GM19351 (cell line): ENCODE data around the gene FAM234B.
"Not testable (repeated sequence)": the region's sequence is repeated elsewhere in the genome, so short reads cannot be mapped to it uniquely, and the experiment has no call there.

Experiments
- ATAC-seq: cut with Tn5 transposase; IDR thresholded peaks from one replicate; pipeline ENCODE4 v1.9.1; 2021; ENCODE audit warnings: mild to moderate bottlenecking, moderate library complexity; ENCODE audit not compliant: unreplicated experiment

FAM234B gene

DNA sequence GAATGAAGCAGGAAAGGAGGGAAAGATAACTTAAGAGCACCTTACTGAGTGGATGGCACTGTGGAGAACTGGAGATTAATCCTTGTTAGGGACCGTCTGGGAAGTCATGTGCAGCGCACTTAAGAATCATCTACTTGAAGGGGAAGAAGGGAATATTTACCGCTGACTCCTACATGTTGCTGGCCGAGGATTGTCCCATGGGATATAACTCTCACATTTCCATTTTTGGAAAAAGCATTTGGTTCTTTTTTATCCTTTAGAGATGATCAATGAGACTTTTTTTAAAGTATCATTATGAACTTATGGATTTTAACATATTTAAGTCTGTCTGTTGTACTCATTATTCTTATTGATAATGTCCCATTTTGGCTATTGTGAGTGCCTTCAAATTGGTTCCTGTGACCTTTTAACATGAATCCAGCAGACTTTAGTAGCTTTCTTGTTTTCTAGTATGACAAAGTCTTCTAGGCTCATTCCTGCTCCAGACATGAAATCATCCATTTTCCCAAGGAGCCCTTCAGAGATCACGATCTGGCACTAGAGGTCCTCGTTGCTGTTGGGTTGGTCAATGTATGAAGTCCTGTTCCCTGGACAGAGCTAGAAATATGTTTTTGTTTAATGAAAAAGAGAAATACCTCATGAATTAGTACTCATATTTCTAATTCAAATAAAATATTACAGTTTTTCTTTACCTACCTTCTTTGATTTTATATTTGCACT, 20.2 kb upstream of the FAM234B start:
- no peak for ATAC-seq

DNA sequence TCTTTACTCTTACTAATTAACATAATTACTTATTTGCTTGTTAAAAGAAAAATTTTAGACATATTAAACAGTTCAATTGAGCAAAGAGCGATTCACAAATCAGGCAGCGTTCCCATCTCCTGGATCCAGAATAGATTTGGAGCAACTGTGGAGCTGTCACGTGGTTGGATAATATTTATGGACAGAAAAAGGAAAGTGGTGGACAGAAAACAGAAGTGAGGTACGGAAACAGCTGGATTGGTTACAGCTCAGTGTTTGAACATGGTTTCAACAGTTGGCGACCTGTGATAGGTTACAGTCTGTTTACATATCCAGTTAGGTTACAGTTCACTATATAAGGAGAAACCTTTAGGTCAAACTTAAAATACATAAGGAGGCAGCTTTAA, 19.7 kb upstream of the FAM234B start:
- ATAC-seq, result no peak

DNA sequence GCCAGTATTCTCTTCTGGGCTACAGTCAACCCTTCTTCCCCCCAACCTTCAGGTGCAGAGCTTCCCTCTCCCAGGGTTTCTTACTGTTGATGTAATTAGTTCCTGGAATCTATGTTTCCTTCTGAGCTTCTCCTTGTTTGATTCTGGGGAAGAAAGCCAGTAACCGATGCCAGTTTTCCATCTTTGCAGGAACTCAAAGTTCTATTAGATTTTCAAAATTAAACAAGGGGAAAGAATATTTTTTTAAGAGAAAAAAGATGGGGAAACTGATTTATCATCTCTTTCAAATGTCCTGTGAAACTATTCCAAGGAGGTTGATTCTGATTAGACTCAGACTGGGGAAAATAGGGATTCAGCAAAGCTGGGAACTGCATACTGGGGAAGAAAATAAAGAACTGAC, 17.9 kb upstream of the FAM234B start:
- no peak for ATAC-seq

DNA sequence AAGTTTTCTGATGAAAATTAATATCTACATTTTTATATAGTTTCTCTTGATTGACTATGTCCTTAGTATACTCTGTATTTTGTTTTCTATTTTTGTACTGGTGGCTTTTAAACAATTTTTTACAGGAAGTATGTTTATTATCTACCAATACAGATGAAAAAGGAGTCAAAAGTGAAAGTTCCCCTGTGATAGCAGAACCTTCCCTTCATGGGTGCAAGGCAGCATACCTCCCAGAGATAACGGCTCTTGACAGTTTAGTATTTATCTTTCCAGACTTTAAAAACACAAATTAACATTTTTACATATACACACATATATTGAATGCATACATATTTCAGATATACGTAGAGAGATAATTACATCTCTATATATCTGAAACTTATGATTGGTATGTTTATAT, 17.1 kb upstream of the FAM234B start:
- no peak for ATAC-seq

DNA sequence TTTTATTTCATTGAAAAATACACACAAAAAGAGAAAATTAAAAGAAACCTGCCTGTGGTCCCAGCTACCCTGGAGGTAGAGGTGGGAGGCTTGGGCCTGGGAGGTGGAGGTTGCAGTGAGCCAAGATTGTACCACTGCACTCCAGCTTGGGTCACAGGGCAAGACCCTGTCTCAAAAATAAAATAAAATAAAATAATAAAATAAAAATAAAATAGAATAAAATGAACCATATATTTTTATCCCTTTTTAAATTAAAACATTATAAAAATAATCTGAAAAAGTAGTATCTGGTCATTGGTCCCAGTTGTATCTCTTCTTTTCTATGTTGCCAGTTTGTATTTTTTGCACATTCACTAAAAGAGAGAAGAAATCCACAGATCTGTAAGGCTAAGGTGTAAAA, 16.7 kb upstream of the FAM234B start:
- no peak for ATAC-seq

DNA sequence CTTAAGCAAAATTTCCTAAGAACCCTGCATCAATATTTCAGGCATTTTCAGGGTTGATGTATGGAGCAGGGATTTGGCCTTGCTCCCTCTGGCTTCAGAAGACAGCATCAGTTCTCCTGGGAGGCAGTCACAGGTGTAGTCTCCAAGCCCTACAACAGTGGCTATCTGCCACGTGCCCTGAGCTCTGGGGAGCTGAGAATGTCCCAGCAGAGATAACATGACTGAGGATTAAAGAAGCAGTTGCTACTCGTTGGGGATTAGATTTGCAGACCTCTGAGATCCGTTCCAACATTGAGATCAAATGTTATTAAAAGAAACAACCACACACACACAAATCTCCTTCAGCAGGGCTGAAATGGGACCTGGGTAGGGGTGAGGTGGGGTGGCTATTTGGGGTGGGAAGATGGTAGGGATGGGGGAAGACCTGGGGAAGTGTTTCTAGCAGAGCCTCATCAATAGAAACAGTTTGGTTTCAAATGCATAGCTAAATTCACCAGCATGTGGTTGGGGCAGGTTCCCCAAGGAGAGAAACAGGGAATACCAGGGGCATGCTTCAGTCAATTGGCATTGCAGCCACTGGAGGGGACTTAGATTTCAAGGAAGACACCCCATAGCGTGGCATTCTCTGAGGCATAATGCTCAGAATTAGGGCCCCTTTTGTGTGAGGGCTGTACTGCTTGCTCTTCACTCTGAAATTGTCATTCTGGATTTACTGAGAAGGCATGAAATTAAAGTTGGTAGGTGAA, 15.2 kb upstream of the FAM234B start:
- ATAC-seq, result no peak

DNA sequence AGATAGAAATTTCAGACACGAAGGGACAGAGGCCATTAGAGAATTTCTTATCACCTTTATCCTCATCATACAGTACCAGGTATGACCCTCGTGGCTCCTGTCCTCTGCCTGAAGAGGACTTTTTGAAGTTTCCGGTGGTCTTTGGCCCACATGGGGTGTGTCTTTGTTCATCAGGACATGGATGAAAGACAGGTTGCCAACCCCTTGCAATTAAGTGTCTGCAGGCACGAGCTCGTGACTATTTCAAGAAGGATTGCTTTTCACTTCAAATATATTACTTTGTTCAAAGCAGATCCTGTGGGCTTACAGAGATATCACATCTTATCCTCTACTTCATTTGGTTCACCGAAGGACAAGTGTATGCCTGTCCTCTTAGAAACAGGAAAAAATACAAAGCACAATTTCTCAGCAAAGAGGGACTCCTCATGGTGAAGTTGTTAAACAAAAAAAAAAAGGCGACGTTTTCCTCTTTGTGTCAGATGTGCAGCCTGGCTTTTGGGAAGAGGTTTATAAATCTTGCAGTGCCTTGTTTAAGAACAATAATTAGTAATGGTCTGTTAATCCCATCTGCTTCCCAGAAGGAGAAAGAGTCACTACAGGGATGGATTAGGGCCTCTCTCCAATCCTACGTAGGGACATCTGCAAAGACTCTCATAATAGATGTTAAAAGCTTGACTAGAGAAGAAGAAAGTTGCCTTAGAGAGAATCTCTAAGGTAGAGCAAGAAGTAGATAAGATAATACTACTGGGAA, 13.5 kb upstream of the FAM234B start:
- ATAC-seq, result no peak

DNA sequence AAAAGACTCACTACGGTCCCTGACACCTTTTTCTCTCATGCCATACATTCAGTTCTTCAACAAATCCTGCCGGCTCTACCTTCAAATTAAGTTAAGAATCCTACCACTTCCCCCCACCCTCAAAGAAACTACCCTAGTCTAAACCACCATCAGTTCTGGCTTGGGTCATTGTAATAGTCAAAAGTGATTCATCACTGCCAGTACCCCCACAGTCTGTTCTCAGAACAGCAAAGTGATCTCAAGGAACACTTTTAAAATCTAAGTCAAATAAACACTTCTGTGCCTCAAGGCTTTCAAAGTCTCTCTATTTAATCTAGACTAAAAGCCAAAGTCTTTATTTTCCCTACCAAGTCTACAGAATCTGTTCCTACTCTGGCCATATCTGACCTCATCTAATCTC, 12.0 kb upstream of the FAM234B start:
- ATAC-seq, result no peak

DNA sequence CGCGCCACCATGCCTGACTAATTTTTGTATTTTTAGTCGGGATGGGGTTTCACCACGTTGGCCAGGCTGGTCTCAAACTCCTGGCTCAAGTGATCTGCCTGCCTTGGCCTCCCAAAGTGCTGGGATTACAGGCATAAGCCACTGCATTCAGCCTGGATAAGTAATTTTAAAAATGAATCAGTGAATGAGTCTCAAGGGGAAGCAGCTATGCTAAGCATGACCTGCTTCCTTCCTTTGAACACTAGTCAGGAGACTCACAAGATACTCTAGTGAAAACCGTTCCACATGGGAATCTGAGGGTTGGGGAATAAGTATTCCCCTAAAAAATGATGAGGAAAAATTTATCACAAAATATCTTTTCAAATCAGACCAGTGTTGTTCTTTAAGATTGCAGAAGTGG, 10.7 kb upstream of the FAM234B start:
- no peak for ATAC-seq

DNA sequence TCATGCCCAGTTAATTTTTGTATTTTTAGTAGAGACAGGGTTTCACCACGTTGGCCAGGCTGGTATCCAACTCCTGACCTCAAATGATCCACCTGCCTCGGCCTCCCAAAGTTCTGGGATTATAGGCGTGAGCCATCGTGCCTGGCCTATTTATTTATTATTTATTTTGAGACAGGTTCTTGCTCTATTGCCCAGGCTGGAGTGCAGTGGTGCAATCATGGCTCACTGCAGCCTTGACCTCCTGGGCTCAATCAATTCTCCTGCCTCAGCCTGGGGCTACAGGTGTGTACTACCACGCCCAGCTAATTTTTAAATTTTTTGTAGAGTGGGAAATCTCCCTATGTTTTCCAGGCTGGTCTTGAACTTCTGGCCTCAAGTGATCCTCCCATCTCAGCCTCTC, 8.8 kb upstream of the FAM234B start:
- not testable (repeated sequence) for ATAC-seq

DNA sequence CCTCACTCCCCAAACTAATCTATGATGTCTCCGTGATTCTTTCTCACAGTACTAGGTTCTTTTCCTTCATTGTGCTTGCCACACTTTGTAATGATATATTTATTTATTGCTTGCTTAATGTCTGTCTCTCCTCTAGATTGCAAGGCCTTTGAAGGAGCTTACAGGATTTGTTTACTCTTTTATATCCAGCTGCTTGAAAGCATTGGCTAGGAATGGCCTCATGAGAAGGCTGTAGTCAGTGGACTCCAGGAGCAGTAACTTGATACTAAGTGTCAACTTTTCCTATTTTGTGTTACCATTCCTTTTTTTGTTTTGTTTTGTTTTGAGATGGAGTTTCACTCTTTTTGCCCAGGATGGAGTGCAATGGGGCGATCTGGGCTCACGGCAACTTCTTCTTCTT, 7.3 kb upstream of the FAM234B start:
- ATAC-seq, result no peak

DNA sequence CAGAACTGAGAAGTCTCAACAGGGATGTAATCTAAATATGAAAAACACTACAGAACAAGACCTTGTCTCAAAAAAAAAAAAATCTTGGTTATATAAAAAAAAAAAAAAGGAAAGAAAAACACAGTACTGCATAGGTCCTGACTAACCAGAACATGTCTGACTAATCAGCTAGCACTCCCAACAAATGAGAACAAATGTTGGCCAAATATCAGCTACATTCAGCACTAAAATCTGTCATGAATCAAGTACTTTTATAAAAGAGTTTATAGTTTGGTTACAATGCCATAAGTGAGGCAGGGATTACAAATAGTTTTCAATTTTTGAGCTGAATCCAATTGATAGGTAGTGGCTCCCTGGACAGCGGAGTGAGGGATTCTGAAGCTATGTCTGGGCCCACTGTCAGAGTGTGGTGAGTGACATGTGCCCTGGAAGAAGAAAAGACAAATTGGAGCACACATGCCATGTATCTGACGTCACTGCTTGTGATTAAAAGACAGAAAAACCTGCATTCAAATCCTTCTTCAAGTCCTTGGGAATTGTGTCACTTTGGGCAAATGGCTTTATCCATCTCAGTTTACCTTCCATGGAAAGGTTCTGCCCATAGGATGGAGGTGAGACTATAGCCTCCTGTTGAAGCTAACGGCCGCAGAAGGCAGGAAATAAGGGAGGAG, 5.6 kb upstream of the FAM234B start:
- ATAC-seq, result no peak

DNA sequence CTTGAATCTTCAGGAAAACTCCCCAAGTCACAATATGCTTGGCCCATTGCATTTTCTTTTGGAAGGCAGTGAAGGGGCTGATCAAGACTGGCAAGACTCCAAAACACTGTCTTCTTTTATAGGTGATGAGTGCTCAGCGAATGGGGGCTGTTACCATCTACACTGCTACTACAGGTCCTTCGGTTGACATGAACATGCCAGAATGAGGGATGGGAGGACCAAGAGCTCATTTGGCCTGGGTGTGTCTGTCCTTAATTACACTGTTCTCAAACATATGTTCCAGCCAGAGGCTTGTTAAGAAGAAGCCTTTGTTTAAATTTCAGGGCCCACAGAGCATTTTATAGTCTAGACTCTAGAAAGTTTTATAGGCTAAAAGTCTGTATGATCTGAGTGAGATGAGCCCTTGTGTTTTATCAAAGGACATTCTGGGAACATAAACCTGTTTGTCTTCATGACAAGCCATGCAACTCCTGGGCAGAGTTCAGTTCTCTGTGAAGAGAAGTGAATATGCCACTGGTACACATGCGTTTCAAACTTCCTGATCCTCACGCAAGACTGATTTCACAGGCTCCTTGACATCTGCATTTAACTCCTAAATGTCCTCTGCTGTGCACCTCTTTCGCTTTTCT, 4.7 kb upstream of the FAM234B start:
- no peak for ATAC-seq

DNA sequence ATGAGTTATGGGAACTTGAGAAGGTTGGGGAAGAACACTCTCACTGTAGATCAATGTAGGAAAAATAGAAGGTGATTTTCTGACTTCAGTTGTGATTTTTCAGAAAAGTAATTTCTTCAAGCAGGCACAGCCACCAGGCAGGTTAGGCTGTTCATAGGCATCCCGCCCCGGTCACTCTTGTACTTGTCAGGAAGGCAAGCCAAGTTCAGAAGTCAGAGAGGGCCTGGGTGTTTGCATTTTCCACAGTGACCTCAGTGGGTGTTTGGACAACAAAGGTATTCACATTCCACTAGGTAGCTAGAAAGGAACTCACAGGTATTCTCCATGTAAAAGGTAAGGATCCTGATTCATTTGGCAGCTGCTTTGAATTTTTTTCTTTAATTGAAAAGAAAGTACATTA, 3.0 kb upstream of the FAM234B start:
- ATAC-seq, result no peak

DNA sequence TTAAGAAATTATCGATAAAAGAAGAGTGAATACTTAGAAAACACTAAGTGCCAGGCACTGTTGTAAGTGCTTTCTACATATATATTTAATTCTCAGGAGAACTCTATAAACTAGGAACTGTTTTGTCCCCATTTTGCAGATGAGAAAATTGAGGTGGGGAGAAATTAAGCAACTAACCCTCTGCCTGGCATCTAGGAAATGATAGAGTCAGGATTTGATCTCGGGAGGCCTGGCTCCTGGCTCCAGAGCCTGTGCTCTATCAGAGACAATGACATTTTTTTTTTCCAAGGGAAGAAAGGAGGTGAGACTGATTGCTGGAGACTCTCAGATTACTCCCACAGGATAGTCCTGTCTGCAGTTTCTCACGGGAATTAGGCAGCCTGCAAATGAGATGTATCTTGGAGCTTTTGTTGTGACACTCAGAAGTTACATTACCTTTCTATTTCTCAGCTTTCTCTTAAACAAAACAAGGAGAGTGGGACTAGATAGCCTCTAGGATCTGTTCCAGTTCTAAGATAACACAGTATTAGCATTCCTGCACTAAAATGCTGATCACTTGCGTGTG, 1.4 kb upstream of the FAM234B start:
- no peak for ATAC-seq

DNA sequence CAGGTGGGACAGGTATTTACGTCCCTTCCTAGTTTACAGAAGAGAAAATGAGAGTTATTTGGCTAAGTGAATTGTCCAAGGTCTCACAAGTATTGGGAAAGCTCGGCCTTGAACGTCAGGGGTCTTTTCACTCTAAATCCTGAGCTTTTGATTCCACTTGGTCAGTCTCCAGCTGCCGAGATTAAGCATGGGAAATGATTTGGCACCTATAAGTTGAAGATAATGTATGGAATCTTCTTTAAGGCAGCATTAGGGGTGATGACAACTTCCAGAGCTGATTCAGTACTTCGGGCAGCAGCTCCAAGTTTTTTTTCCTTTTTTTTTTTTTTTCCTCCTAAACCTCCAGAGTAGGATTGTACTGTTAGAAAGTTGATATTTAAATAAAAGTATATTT, 722 bp downstream of the FAM234B start:
- no peak for ATAC-seq

DNA sequence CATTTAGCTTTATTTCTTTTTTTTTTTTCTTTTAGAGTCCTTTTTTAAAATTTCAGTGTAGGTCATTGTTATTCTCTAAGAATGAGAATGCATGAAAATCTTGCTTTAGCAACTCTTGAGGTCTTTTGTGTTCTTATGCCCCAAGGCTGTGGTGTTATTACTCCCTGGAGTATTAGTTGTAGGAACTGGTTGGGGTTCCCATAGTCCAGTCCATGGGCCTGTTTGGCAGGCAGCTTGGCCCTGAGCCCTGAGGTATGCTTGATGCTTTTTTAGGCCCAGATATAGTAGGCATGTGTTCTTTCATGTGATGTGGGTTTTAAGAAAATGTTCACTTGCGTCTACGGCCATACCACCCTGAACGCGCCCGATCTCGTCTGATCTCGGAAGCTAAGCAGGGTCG, 1.6 kb downstream of the FAM234B start:
- ATAC-seq, result no peak

DNA sequence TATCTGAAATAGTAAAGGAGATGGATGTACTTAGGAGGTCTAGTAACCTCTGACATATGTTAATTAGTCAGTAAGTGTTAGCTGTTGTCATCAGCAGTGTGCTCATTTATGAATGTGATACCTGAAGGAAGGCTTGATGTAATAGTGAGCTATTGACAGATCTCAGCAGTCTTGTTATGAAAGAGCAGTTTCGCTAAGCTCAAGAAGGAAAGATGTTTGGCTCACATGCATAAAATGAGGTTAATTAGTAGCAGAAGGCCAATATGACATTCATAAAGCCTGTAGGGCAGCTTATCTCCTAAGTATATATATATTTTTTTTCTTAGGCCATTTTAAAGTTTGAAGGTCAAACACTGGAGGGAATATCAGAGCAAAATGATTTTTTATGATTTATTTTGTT, 2.8 kb downstream of the FAM234B start:
- ATAC-seq, result no peak

DNA sequence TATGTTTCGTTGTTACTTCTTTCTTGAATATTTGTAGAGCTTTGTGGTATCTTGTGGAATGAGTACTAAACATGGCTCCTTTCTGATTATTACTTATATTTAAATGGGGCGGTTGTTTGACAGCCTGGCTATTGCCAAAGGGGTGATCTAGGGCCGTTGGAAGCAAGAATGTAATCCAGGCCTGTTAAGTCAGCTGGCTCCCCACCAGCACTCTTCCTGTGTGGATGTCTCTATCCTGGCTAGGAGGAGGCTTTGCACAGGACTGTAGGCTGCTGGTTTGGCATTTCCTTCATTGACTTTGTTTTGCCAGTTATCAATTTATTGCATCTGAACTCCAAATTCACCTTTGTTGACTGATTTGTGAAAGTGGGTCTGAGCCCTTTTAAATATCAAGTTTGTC, 5.6 kb downstream of the FAM234B start:
- no peak for ATAC-seq

DNA sequence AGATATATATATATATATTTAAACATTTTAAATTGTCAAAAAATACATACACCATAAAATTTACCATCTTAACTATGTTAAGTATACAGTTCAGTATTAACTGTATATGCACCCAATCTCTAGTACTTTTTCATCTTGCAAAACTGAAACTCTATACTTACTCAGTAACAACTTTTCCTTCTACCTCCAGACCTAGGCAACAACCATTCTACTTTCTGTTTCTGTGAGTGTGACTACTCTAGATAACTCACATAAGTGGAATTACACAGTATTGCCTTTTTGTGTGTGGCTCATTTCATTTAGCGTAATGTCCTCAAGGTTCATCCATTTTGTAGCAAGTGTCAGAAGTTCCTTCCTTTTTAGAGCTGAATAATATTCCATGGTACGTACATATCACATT, 8.2 kb downstream of the FAM234B start:
- no peak for ATAC-seq

DNA sequence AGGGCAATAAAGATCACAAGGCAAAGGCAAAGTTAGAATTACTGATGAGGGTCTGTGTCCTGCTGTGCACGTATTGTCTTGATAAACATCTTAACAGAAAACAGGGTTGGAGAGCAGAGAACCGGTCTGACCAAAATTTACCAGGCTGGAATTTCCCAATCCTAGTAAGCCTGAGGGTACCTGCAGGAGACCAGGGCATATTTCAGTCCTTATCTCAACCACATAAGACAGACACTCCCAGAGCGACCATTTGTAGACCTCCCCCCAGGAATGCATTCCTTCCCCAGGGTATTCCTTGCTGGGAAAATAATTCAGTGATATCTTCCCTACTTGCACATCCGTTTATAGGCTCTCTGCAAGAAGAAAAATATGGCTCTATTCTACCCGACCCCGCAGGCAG, 9.4 kb downstream of the FAM234B start:
- ATAC-seq, result not testable (repeated sequence)
